GM18951 (cell line): Measurements from ENCODE around the gene PRCP.

Experiments used
- POLR2A ChIP-seq: IDR thresholded peaks from 4 replicates; pipeline ENCODE4 v1.6.1; 2011; ENCODE audit warnings: mild to moderate bottlenecking; ENCODE audit not compliant: insufficient read length, insufficient read depth; ENCODE audit errors: extremely low read depth
- in situ Hi-C: fragments of 300-500 bp; cut with MboI; formaldehyde crosslinking; loops from one replicate; pipeline ENCODE4 v1.12.0; 2022; ENCODE audit warnings: low sequenced_read_pairs, mixed read lengths, inconsistent platforms; ENCODE audit not compliant: unreplicated experiment

Gene PRCP

DNA sequence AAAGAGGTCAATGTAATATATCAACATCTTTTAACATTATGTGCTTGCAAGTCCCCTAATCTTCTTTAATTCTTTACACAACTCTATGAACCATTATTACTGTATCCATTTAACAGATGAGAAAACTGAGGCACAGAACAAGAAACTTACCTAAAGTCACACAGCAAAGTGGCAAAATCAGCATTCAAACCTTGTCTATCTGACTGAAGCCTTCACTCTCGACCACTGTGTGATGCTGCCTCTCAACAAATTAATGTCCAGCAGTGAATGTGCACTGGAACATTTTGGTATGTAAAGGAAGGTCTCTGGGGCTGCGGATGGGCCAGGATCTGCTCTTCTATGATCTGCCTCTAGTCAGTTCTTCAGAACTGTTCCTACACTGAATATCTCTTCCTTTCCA, 42.1 kb downstream of the PRCP start:
- TF ChIP-seq POLR2A: no peak
- in situ Hi-C loops: loop anchor here (25.0 kb wide), 1 partner anchor 954 kb away; no protein-coding TSS in a partner anchor

DNA sequence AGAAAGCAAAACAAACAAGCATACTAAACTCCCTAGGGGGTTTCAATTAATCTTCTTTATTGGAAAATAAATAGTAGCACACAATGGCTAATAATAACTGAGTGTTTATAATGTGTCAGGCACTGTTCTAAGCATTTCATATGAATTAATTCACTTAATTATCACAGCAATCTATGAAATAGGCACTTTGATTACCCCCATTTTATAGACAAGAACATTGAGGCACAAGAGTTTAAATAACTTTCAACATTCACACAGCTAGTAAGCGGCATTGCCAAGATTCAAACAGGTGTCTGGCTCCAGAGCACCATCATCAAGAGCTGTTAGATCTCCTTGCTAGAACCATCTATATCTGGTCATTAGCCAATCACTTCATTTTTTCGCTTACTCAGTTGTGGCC, 43.1 kb downstream of the PRCP start:
- in situ Hi-C loops: loop anchor here (25.0 kb wide), 1 partner anchor 955 kb away; no protein-coding TSS in a partner anchor
- no peak for TF ChIP-seq POLR2A

DNA sequence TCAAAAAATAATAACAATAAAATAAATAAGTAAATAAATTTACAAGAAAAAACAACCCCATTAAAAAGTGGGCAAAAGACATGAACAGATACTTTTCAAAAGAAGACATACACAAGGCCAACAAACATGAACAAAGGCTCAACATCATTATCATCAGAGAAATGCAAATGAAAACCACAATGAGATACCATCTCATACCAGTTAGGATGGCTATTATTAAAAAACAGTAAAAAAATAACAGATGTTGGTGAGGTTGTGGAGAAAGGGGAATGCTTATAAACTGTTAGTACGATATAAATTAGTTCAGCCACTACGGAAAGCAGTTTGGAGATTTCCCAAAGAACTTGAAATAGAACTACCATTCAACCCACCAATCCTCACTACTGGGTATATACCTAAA, 44.6 kb downstream of the PRCP start:
- no peak for TF ChIP-seq POLR2A
- in situ Hi-C loops: loop anchor here (25.0 kb wide), 1 partner anchor 957 kb away; no protein-coding TSS in a partner anchor

DNA sequence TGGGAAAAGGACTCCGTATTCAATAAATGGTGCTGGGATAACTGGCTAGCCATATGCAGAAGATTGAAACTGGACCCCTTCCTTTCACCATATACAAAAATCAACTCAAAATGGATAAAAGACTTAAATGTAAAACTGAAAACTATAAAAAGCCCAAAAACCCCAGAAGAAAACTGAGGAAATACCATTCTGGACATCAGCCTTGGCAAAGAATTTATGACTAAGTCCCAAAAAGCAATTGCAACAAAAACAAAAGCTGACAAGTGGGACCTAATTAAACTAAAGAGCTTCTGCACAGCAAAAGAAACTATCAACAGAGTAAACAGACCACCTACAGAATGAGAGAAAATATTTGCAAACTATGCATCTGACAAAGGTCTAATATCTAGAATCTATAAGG, 45.3 kb downstream of the PRCP start:
- in situ Hi-C loops: loop anchor here (25.0 kb wide), 1 partner anchor 957 kb away; no protein-coding TSS in a partner anchor

DNA sequence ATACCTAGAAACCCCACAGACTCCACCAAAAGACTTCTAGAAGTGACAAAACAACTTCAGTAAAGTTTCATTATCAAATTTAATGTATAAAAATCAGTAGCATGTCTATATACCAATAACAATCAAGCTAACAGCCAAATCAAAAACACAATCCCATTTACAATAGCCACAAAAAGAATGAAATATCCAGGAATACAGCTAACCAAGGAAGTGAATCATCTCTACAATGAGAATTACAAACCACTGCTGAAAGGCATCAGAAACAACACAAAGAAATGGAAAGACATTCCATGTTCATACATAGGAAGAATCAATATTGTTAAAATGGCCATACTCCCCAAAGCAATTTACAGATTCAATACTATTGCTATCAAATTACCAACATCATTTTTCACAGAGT, 46.0 kb downstream of the PRCP start:
- in situ Hi-C loops: loop anchor here (25.0 kb wide), 1 partner anchor 958 kb away; no protein-coding TSS in a partner anchor
- no peak for TF ChIP-seq POLR2A

DNA sequence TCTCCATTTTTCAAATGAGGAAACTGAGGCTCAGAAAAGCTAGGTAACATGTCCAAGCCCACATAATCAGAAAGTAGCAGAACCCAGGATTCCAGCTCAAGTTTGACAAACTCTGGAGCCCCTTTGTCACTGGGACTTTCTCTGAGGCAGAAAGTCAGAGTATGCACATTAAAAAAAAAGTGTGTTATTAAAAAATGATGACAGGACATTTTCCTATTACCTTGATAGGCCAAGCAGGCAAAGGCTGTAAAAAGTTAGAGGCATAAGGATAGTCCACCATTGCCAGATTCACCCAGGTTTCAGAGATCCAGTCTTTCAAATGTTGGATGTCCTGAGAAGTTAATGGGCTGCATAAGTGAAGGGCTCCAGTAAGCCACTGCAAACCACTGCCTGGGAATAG, 51.4 kb downstream of the PRCP start:
- in situ Hi-C loops: no loop called here
- no peak for TF ChIP-seq POLR2A

DNA sequence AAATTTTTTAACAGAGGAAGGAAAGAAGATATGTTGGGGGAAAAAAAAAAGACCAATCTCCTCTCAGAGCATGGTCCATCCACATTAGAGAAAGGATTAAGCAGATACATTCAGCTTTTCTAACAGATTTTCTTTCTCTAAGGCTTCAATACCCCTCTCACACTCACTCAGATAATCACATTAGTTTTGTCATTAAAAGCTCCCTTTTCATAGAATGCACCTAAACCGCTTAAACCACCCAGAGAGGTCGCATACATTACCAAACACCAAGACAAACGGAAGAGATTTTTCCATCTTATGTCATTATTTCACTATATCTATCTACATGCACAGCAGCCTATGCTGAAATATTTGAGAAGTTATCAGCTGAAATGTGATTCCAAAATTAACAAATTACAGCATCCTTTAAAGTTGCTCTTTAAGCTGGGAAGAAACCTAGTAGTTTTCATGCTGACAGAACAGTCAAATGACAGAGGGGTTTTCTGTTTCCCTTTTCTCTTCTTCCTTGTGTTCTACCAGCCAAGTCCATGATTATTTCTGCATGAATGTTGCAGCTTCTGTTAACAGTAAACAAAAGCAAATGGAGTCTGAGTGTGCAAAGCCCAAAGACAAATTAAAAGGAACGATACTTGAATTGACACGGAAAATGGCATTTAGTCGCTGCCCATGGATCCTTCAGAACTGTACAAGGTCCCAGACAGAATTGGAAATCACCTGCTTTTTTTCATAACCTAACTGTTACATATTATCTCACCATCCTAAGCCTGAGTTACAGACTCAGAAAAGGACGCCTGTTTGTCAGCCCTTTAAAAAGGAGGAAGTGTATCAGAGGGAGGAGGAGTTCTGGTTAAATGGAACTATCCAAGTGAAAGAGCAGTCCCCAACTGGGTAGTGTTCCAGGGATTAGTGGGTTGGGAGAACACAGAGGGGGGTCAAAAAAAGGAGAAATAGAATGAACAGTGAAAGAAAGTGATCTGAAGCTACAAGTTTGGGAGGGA, 54.6 kb downstream of the PRCP start:
- TF ChIP-seq POLR2A: no peak
- in situ Hi-C loops: no loop called here

DNA sequence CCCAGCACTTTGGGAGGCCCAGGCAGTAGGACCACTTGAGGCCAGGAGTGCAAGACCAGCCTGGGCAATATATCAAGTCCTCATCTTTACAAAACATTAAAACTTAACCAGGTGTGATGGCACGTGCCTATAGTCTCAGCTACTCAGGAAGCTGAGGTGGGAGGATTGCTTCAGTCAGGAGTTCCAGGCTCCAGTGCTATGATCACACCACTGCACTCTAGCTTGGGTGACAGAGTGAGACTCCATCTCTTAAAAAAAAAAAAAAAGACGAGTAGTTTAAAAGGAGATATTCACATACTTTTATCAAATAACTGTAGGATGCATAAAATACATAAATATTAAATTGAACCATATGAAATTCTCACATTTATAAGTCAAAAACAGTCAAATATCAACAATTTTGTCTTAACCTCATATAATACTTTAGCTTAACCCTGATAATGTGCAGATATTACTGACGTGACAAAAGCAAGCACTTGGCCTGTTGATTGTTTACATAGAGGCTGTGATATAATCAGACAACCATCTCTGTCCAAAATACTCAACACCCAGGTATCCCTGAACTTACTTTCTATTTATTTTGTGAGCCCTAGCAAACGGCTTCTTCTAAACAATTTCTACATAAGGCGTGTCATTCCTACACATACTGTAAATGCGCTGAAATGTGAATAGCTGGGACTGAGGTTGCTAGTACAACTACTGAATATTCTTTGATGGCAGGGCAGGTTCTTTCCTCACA, 57.0 kb downstream of the PRCP start:
- TF ChIP-seq POLR2A: no peak

DNA sequence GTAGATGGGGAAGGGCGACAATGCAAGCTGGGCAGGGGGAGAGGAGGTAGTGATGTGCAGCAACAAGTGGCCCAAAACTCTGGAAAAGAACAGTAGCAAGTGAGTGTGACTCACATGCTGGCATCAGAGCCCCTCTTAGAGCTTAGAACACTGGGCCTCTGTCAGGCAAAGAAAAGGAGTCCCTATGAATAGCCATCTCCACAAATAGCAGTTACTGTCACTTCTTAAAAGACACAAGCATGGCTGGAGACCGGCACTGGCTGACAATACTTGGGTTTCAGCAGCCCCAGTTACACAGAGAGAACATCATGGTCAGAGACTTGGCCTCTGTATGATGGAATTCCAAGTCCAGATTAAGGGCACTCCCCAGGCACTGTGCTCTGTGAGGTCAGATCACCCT, 58.2 kb downstream of the PRCP start:
- in situ Hi-C loops: no loop called here
- no peak for TF ChIP-seq POLR2A

More for the DNA sequence above, 57.0 kb downstream of the PRCP start:
- in situ Hi-C loops: no loop called here

DNA sequence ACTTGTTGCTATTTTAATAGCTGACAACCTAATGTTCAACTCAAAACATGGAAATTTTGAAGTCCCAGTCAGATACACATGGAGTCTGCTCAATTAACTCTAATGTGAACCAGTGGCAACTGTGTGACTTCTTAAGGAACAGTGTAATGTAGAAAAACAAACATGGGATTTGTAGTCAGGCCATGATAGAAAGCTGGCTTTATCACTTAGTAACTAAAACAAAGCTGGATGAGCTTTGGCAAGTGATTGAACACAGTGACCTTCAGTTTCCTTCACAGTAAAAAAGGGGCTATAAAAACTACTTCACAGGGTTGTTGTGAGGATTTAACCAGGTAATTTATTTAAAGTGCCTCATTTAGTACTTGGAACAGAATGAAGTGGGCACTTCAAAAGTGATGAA, 62.6 kb downstream of the PRCP start:
- in situ Hi-C loops: no loop called here
- TF ChIP-seq POLR2A: no peak

DNA sequence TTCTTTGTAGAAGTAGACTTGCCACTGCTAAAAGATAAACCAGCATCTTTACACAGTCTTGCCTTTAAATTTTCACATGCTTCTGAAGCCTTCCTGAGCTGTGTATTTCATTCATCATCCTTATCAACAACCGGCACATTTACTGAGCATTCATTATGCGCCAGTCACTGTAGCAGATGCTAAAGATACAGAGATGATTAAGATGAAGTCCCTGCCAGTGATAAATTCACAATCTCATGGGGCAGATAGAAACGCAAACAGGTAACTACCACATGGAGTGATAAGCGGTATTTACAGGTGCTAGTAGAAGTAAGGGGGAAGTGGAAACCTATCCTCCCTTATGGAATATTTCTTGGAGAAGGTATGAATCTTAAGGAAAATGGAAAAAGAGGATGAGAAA, 67.2 kb downstream of the PRCP start:
- TF ChIP-seq POLR2A: no peak
- in situ Hi-C loops: no loop called here

DNA sequence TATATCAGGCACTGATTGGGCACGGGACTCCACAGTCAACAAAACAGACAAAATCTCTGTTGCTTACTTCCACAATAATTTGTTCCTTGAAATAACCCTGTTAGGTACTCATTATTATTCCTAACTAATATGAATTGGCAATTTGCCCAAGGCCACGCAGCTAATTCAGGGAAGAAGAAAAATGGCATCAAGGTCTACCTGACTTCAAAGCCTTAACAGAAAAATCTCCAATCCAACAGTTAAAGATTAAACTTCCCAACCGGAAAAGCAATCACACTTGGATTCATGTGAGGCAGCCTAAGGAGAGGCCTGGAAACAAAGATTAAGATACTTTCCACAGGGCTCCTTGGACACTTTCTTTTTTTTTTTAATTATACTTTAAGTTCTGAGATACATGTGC, 68.9 kb downstream of the PRCP start:
- no peak for TF ChIP-seq POLR2A

DNA sequence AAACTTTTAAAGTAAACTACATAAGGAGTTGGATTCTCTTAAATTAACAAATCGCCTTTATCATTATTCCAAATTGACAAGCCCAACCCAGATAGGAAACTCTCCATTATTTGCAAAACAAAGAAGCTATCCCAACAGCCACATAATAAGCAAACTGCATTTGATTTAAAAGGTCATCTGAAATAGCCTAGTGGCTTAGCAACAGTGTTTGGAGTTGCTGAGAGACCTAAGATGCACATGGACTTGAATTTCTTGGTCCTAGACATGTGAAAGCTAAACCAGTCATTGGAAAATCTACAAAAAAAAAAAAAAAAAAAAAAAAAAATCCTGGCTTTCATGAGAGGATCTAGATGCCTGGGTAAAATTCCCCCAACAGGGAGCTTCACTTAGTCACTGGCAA, 69.5 kb downstream of the PRCP start:
- in situ Hi-C loops: no loop called here
- no peak for TF ChIP-seq POLR2A

More for the DNA sequence above, 68.9 kb downstream of the PRCP start:
- in situ Hi-C loops: no loop called here
